GM19452 (cell line): ENCODE results near the gene ELP4.

Experiments used
- ATAC-seq: cut with Tn5 transposase; IDR thresholded peaks from one replicate; pipeline ENCODE4 v1.9.1; 2021; ENCODE audit not compliant: unreplicated experiment

ELP4 gene

GRCh38 chr11:31821235-31821764 is 311.7 kb downstream of the ELP4 start:
- ATAC-seq: no peak

- no peak for ATAC-seq
Measured at GRCh38 chr11:31821766-31822165, 312.2 kb downstream of the ELP4 start.

- ATAC-seq: no peak
Measured at GRCh38 chr11:31822175-31822926, 312.8 kb downstream of the ELP4 start.

- no peak for ATAC-seq
Measured at GRCh38 chr11:31822927-31823643, 313.5 kb downstream of the ELP4 start.

GRCh38 chr11:31823644-31824331 is 314.2 kb downstream of the ELP4 start:
- no peak for ATAC-seq

DNA sequence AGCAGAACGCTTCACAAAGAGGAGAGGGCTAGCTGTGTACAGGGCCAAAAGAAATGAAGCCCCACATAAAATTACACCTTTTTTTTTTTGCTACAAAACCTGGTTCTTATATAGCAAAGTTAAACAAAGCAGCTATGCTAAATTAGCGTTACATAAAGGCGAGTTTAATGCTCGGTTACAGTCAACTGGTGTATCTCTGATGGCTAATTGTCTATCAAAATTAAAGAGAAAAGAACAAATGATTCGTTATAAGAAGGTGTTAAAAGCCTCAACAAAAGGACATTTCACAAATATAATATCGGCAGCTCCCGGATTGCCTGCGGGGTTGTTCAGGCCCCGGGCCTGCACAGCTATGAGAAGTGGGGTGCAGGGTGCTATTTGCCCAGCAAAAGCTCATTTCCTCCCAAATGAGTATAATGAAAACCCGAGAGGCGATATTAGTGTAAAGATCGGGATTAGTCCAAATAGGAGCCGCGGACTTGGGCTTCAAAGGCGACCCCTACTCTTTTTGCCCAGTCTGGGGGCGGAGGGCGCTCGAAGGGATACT is 314.8 kb downstream of the ELP4 start:
- ATAC-seq: no peak

- ATAC-seq: no peak
Measured at GRCh38 chr11:31824879-31825837, 315.6 kb downstream of the ELP4 start.

DNA sequence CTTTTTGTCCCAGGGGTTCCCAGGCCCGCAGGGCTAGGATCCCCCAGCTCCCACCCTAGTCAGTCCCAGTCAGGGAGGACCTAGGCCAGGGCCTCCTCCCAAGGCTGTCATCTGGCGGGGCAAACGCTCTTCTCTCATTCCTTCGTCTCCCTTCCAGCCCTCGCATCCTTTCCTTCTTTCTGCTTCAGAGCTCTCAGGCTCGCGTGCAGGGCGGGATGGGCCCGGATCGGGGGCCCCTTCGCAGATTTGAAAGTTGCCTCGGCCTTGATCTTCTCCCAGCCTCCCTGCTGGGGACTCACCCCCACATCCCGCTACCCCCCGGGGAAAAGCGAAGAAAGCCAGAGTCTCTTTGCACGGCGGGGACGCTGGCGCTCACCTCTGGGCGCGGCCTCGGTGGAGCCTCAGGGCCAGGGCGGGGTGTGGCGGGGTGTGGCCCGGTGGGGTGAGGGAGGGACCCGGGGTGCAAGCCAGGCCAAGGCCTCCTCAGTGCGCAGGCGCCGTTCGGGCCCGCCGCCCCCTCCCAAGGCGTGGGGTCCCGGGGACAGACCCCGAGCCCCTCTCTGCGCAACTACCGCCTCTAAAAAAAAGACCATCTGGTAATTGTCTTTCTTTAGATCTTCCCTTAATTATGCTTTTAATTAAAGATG is 316.4 kb downstream of the ELP4 start:
- no peak for ATAC-seq

DNA sequence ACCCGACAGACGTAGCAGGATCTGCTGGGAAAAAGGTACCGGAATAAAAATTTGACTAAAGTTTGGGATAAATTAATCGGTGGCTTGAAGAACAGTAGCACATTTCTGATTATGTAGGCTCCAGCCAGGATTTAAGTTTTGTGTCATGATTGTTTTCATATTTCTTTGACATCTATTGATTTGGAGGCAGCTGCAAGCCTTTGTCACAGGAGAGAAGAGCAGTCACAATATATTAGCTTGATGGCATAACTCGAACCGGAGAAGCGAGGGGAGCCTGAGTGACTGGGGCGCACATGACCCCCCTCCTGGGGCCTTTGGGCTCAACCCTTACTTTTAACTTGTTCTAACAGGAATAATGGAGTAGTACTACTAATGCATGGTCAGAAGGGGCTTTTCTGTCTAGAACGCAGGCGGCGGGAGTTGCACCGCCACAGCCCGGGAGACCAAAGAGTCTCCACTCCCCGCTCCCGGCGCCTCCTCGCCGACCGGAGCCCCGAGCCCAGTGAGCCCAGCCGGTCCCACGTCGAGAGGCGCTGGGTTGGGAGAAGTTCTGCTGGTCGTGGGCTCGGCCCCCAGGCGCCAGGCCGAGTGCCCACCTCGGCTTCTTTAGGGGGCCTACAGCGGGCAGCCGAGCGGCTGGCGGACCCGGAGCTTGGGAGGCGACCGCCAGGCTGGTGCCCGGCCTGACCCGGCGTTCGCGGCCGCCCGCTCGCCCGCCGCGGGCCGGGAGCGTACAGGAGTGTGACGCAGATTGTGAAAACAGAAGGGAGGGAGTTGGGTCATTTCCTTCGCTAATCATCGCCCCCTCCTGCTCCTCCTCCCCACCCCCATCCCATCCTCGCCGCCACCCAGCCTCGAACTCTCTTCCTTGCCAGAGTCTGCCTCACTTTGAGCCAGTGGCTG is 317.2 kb downstream of the ELP4 start:
- ATAC-seq: no peak

DNA sequence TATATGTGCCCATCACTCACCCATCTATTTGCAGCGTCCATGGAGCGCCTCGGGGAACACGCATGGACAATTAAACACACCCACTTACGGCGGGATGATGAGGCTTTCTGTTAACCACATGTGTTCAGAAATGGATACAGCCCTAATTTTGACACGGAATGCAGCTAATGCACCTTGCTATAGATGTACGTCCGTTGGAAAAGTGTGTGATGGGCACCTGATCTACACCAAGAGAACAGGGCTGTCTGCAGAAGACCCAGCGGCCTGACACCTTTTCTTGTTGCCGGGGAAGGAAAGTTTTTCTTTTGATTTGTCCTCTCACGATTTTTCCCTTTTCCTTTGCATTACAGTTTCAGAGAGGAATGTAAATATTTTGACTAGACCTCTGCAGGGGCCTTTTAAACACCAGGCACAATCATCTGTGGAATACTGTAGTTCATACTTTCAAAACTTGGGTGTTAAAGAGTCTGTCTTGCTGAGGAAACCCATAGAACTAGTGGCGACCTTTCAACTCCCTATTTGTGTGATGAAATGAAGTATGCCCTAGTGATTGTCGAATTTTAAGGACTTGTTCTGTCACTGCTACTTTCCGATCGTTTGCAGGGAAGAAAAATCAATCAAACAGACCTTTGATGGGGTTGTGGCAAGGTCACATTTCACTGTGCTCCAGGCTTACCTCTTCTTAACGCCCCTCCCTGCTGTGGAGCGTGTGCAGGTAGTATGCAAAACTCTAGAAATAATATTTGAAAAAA is 318.1 kb downstream of the ELP4 start:
- no peak for ATAC-seq

- no peak for ATAC-seq
Measured at GRCh38 chr11:31828217-31828616, 318.6 kb downstream of the ELP4 start.

- ATAC-seq: no peak
Measured at GRCh38 chr11:31830406-31830805, 320.8 kb downstream of the ELP4 start.

- no peak for ATAC-seq
Measured at GRCh38 chr11:31834237-31834636, 324.7 kb downstream of the ELP4 start.
